GOT3 (cell line): ENCODE measurements around the gene PPP5C.
A peak's percentile ranks its signal among the peaks of the same experiment; 100 is the strongest.
"Not testable (repeated sequence)": the region's sequence is repeated elsewhere in the genome, so short reads cannot be mapped to it uniquely, and the experiment has no call there.

ENCODE experiments used
- DNase-seq: peaks from one replicate; lab custom pipeline; 2025; ENCODE audit warnings: mixed read lengths; lab: John Stamatoyannopoulos, UW

The PPP5C gene

DNA sequence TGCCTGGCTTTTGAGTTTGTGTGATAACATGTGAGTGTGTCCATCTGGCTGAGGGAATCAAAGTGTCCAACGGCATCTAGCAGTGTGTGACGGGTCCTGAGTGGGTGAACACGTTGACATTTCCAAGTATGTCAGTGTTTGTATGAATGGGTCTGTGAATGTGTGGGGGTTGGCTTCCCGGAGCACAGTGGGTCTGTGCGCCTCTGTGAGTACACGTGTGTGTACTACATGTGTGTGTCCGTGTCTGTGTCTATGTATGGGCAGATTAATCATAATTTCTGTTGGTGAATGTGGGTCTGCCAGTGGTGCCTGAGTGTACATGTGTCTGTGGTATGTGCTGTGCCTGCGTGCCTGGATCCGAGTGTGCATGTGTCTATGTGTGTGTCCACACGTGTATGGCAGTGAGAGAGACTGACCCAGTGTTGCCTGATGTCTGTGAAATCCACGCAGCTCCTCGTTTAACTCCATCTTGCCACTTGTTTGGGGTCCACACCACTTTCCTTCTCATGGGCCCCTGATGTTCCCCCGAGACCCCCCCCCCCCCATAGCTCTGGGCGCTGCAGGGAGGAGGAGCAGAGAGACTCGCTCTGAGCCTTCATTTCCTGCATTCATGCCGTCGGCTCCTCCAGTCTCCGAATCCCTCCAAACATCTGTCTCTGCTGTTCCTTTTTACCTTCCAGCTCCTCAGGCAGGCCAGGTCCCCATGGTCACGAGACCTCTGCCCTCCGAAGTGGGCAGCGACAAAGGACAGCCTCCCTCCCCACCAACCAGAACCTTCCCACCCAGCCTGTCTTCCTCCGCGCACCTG is 61.2 kb downstream of the PPP5C start:
- DNase-seq = no peak

DNA sequence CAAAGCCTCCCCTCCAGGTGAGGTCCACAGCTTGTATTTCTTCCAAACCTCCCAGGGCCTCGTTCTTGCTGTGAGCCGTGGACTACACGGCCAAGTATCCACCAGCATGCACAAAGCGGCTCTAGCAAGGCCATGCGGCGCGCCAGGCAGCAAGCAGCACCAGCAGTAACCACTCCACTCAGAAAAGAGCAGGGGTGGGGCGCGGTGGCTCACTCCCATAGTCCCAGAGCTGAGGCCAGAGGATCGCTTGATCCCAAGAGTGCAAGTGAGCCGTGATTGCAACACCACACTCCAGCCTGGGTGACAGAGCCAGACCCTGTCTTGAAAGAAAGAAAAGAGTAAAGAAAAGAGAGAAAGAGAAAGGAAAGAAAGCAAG is 61.8 kb downstream of the PPP5C start:
- no peak for DNase-seq

DNA sequence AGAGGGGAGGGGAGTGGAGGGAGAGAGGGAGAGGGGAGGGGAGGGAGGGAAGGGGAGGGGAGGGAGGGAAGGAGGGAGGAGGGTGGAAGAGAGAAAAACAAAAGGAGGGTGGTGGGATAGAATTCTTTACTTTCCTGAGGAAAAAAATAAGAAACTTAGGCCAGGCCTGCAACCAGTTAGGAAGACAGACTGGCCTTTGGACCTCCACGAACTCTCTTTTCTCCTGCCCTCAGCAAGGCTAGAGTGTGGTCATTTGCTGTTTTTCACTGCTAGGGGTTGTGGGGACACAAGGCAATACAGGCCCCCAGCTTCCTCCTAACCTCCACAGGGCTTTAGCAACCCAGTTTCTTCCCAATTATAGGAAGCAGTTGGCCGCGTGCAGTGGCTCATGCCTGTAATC is 62.3 kb downstream of the PPP5C start:
- DNase-seq = no peak

DNA sequence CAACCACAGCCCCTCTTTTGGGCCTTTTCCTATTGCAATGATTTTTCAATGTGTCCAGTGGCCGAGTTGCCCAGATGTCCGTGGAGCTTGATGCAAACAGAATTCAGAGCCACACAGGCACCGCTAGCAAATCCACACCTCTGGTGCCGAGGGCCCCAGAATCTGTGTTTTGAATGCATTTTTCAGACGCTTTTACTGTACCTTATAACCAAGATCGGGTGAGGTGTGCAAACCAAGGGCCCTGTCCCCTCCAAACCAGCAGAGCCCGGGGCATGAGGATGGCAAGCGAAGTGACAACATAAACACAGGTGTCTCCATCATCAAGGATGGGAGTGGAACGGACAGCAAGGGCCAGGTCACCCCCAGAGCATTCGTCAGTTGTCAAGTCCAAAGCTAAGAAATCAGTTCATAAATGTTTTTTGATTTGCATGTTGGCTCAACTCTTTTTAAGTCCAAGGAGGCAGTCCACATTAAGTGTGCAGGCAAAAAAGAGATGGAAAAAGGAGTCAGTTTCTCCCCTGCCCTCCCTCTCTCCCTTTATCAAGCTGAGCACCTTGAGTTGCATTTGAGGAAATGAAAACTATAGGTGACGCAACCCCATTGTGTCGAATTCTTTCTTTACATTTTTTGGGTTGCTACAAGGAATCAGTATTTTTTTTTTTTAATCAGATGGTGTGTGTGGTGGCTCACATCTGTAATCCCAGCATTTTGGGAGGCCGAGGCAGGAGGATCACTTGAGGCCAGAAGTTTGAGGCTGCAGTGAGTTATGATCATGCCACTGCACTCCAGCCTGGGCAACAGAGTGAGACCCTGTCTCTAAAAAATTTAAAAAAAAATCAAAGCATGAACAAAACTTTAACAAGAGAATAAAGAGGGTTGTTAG is 63.6 kb downstream of the PPP5C start:
- no peak for DNase-seq

- no peak for DNase-seq
Observed at GRCh38 chr19:46411088-46411924, 64.4 kb downstream of the PPP5C start.

- no peak for DNase-seq
Observed at GRCh38 chr19:46411925-46412649, 65.2 kb downstream of the PPP5C start.

DNA sequence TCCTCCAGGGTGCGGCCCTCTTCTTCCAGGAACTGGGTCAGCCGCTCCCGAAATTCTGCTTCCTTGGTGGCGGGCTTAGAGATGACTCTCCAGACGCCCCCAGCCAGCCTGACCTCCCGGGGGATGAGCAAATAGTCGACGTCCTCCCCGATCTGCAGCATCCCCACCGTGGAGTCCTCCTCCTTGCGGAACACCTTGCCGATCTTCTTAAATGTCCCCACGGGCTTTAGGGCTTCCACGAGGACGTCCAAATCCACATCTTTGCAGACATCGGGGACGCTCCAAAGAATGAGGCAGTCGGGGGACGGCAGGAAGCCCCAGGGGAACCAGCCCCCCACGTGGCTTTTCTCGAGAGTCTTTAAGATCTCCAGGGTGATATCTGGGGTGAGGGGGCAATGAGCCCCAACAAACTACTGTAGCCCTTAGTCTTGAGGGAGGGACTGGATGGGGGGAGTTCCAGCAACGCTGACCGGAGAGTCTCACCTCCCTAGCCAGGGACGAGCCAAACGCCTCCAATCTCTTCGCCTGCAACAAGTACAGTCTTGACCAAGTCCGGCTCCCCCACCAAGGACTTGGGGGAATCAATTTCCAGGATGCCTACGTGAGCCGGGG is 65.9 kb downstream of the PPP5C start:
- DNase-seq = no peak

GRCh38 chr19:46413262-46414031 is 66.6 kb downstream of the PPP5C start, which contains the start of gene CCDC8:
Gene CCDC8, minus strand, starts transcription at chr19:46413564. Its CDS starts 754 bp downstream, at chr19:46412810.
- DNase-seq = no peak

DNA sequence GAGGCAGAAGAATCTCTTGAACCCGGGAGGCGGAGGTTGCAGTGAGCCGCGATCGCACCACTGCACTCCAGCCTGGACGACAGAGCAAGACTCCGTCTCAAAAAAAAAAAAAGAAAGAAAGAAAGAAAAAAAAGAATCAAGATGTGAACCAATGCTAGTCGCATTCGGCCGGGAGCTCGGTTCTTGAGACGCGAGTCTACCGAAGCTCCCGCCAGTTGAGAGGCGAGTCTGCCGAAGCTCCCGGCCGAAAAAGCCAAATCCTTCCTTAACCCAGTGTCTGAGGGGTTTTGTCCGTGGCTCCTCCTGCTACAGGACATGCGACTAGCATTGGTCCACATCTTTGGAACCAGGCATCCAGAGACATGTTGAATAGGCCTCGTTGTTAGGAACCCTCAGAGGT is 68.0 kb downstream of the PPP5C start:
- DNase-seq = not testable (repeated sequence)

DNA sequence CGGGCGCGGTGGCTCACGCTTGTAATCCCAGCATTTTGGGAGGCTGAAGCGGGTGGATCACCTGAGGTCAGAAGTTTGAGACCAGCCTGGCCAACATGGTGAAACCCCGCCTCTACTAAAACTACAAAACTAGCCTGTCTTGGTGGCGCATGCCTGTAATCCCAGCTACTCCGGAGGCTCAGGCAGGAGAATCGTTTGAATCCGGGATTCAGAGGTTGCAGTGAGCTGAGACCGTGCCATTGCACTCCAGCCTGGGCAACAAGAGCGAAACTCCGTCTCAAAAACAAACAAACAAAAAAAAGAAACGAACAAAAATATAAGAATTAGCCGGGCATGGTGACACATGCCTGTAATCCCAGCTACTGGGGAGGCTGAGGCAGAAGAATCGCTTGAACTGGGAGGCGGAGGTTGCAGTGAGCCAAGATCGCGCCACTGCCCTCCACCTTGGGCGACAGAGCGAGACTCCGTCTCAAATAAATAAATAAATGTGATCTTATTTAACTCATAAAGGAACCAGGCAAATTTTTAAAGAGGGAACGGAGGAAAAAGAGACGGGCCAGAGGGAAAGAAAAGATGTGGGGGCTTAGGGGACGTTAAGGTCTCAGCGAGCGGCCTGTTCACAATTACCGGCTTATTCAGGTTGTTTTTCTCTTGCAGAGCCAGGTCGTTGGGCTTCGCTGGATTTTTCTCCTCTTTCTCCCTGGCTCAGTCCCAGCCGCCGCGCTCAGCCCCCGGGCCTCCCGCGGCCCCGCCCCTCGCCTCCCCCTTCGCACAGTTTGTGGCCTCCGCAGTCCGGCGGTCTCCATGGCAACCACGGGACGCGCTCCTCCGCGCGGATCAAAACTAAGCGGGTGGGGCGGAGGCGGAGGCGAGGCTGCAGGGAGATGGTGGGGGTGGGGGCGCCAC is 69.2 kb downstream of the PPP5C start:
- DNase-seq = peak; percentile 38

GRCh38 chr19:46420056-46420455 is 73.2 kb downstream of the PPP5C start:
- no peak for DNase-seq

- no peak for DNase-seq
Observed at GRCh38 chr19:46422344-46422743, 75.5 kb downstream of the PPP5C start.

DNA sequence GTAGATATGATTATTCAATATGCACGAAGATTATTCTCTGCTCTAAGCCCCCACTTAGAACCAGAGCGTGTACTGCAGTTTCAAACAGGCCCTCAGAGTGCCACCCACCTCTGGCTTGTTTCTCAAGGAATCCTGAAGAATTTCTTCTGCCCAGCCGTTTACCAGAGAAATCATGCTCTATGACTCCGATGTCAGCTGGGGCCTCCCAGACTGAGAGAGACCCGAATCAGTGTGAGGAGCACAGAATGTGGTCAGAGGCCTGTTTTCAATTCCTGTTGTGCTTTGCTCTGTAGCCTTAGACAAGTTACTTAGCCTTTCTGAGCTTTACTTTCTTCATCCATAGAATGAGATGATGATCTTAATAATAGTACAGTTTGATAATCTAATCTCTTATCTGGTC is 76.3 kb downstream of the PPP5C start:
- no peak for DNase-seq

GRCh38 chr19:46426035-46426505 is 79.2 kb downstream of the PPP5C start:
- no peak for DNase-seq

- no peak for DNase-seq
Observed at GRCh38 chr19:46426506-46427162, 79.7 kb downstream of the PPP5C start.

DNA sequence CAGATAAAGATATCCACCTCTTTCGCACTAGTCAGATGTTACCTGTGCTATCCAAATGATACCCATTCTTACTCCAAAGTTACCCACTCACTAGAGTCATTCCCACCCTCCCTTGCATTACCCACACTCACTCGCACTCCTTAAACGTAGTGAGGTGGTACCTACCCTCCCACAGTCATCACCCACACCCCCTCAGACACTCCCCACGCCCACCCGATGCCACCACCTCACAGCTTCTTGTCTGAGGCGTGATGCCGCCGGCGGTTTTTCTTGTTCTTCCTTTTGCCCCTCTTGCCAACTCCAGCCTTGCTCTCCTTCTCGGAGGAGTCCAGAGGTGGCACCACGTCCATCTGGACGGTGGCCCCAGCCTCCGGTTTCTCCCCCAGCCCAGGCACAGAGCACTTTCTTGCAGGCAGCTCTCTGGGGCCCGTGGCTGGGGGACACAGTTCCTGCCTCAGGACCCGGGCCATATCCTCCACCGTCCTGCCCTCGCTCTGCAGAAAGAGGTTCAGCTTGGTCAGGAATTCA is 80.7 kb downstream of the PPP5C start:
- DNase-seq = no peak

GRCh38 chr19:46428239-46429135 is 81.6 kb downstream of the PPP5C start, which contains the start of gene PNMA8C:
Gene PNMA8C, minus strand, starts transcription at chr19:46428936. Its CDS starts 577 bp downstream, at chr19:46428359.
- DNase-seq = no peak
